ENCODE data around the gene SH3TC1. TPM values are rescaled to one million over a fixed set of nuclear protein-coding genes. Genes with fewer than 3 reads are reported as not detected.

The SH3TC1 gene
- total and polyA plus RNA-seq, 2 of the 8 experiments (the other 6 are each of a cell fraction or from before 2014, with no cell fraction given): 0.15 TPM; not detected in 1

DNA sequence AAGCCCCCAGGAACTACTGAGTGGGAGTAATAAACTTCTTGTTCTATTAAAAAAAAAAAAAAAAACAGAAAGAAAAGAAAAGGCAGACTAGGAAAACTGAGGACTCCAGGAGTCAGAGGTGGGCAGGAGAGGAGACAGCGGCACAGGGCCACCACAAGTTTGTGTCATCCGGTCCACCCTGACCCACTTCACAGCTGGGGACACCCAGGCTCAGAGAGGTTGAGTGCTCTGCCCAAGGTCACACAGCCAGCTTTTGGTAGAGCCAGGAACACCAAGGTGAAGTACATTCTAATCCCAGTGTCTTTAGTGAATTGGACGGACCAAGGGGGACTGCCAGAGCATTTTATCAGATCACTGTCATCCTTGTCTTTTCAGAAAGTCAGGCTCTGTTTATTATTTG, 24.1 kb upstream of the SH3TC1 start:
- CTCF ChIA-PET (ENCODE audit: partially characterized antibody): interaction anchor here (1.4 to 7.2 kb wide), 8 partner anchors 7 to 235 kb away, joined by 3 to 68 read pairs (median 14); partner anchors contain the start of gene ABLIM2
- no peak overlapping the region for H3K4me3 ChIP-seq (ENCODE audit: extremely low read depth in 1 of 4, insufficient read depth in 2 of 4, low read depth in 3 of 4, low read length in 4 of 4)

More for the DNA sequence above, 24.1 kb upstream of the SH3TC1 start:
- Histone ChIP-seq H3K18ac (ENCODE audit: extremely low read depth, low read length) (no peak overlapping the region), H4K8ac (ENCODE audit: extremely low read depth, insufficient read depth, low read length) (no peak overlapping the region), H2BK15ac (ENCODE audit: low read length) (no peak overlapping the region), H2BK5ac (ENCODE audit: low read depth, low read length) (no peak overlapping the region), H4K5ac (ENCODE audit: insufficient read length, low read depth, low read length) (no peak overlapping the region), H3K27me3 (replicated peaks in 1 of 4; ENCODE audit: control insufficient read depth in 3 of 4, extremely low read depth in 1 of 4, insufficient read depth in 3 of 4, low read length in 3 of 4) (no peaks in the 10 kb centered on the region), H3K56ac (replicated peaks; ENCODE audit: insufficient read length, low read depth, low read length) (no peak overlapping the region), H2BK120ac (replicated peaks; ENCODE audit: low read depth, low read length) (no peak overlapping the region), H3K9ac (replicated peaks in 1 of 4; ENCODE audit: extremely low read depth in 1 of 4, low read depth in 3 of 4, low read length in 3 of 4) (no peak overlapping the region), H3K79me1 (ENCODE audit: low read depth, low read length) (no peaks in the 10 kb centered on the region), H3K9me3 (ENCODE audit: insufficient read depth in 2 of 2, low read depth in 1 of 2, low read length in 1 of 2) (no peaks in the 10 kb centered on the region), H2AFZ (ENCODE audit: low read length) (no peak overlapping the region), H2BK12ac (ENCODE audit: low read depth, low read length) (no peak overlapping the region), H2AK5ac (ENCODE audit: low read depth, low read length) (no peak overlapping the region), H3K23ac (ENCODE audit: insufficient read length) (no peak overlapping the region), H4K20me1 (replicated peaks in 1 of 2; ENCODE audit: control insufficient read depth in 1 of 2, insufficient read depth in 2 of 2, low read length in 2 of 2) (no peaks in the 10 kb centered on the region), H4K91ac (replicated peaks; ENCODE audit: insufficient read length, low read length) (no peak overlapping the region), H3K23me2 (ENCODE audit: low read depth, low read length) (no peaks in the 10 kb centered on the region), H2BK20ac (ENCODE audit: low read length) (no peak overlapping the region), H3K36me3 (ENCODE audit: control insufficient read depth in 2 of 4, insufficient read depth in 4 of 4, low read length in 3 of 4) (no peaks in the 10 kb centered on the region), H3K27ac (ENCODE audit: low read depth, low read length) (no peak overlapping the region), H3K14ac (ENCODE audit: insufficient read length) (no peak overlapping the region), H3K4ac (replicated peaks; ENCODE audit: insufficient read length, low read depth, low read length) (no peak overlapping the region), H3K79me2 (ENCODE audit: control insufficient read depth in 1 of 2, insufficient read depth in 2 of 2, low read length in 2 of 2) (no peaks in the 10 kb centered on the region), H3K4me1 (replicated peaks in 1 of 4; ENCODE audit: control insufficient read depth in 3 of 4, insufficient read depth in 4 of 4, low read length in 3 of 4) (no peaks in the 10 kb centered on the region), H3K4me2 (ENCODE audit: insufficient read depth in 1 of 2, low read depth in 2 of 2, low read length in 2 of 2) (no peak overlapping the region)
- no peak for TF ChIP-seq RXRA (IDR thresholded peaks at IDR 0.05; ENCODE audit: insufficient read depth, low read depth, low read length)
- TF ChIP-seq CHD1 (IDR thresholded peaks at IDR 0.05; ENCODE audit: low read depth, low read length): no peak
- TF ChIP-seq CEBPB (IDR thresholded peaks at IDR 0.05; ENCODE audit: low read depth, low read length): no peak
- no peak for TF ChIP-seq RFX5 (IDR thresholded peaks at IDR 0.05; ENCODE audit: borderline replicate concordance, low read depth, low read length)
- no peak for TF ChIP-seq SAP30 (IDR thresholded peaks at IDR 0.05; ENCODE audit: insufficient read depth, insufficient replicate concordance, low read length)
- no peak for TF ChIP-seq CBX8 (IDR thresholded peaks at IDR 0.05; ENCODE audit: borderline replicate concordance, low read depth, low read length)
- no peak for TF ChIP-seq GTF2F1 (IDR thresholded peaks at IDR 0.05; ENCODE audit: borderline replicate concordance, low read depth, low read length)
- TF ChIP-seq, protein P1, sequence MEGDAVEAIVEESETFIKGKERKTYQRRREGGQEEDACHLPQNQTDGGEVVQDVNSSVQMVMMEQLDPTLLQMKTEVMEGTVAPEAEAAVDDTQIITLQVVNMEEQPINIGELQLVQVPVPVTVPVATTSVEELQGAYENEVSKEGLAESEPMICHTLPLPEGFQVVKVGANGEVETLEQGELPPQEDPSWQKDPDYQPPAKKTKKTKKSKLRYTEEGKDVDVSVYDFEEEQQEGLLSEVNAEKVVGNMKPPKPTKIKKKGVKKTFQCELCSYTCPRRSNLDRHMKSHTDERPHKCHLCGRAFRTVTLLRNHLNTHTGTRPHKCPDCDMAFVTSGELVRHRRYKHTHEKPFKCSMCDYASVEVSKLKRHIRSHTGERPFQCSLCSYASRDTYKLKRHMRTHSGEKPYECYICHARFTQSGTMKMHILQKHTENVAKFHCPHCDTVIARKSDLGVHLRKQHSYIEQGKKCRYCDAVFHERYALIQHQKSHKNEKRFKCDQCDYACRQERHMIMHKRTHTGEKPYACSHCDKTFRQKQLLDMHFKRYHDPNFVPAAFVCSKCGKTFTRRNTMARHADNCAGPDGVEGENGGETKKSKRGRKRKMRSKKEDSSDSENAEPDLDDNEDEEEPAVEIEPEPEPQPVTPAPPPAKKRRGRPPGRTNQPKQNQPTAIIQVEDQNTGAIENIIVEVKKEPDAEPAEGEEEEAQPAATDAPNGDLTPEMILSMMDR (IDR thresholded peaks at IDR 0.05; ENCODE audit: control extremely low read depth in 1 of 3, insufficient read depth in 1 of 3, low read depth in 1 of 3, low read length in 3 of 3): no peak
- TF ChIP-seq FOSL1 (IDR thresholded peaks at IDR 0.05; ENCODE audit: insufficient read depth, low read depth, low read length): no peak
- no peak for TF ChIP-seq PHF8 (conservative IDR thresholded peaks at IDR 0.05; ENCODE audit: low read depth, low read length)
- DNase-seq (ENCODE audit: low read depth in 1 of 2, low spot score in 2 of 2) (no peak), FAIRE-seq (no peak)
- 94% methylated on average over 3 of the region's 3 CpGs; no CpG with 5 or more reads in 1 of the 2 experiments for WGBS, 2 experiments (ENCODE audit: extremely low coverage in 1 of 2, insufficient coverage in 1 of 2, insufficient read length in 1 of 2, insufficient replicate concordance in 2 of 2, low coverage in 1 of 2, low lambda C conversion rate in 2 of 2, missing lambda C conversion rate in 1 of 2)
- POLR2A ChIA-PET (ENCODE audit: partially characterized antibody): no interaction called here
